Osteoblast (primary cell): ENCODE results near the gene UNC5A. TPM values are rescaled to one million over a fixed set of nuclear protein-coding genes. Genes with fewer than 3 reads are reported as not detected.

ENCODE experiments used
- DNase-seq: peaks from one replicate; pipeline ENCODE4 v3.0.0; 2011; ENCODE audit warnings: low spot score, mixed read lengths; ENCODE audit not compliant: insufficient read length; ENCODE audit errors: missing footprints
- H2AFZ ChIP-seq: 2 replicates; pipeline ENCODE4 v1.6.0; 2011; ENCODE audit warnings: mild to moderate bottlenecking, low read length
- H3K27ac ChIP-seq: 2 replicates; pipeline ENCODE4 v1.5.1; 2011; ENCODE audit warnings: mild to moderate bottlenecking, low read depth, low read length, moderate library complexity
- H3K27me3 ChIP-seq: 2 replicates; pipeline ENCODE4 v1.6.0; 2012; ENCODE audit warnings: mild to moderate bottlenecking, control low read depth, inconsistent platforms, low read length, moderate library complexity; ENCODE audit not compliant: insufficient read depth
- H3K36me3 ChIP-seq: 2 replicates; pipeline ENCODE4 v1.5.1; 2011; ENCODE audit warnings: mild to moderate bottlenecking, low read length, control low read depth, moderate library complexity; ENCODE audit not compliant: insufficient read depth
- H3K4me1 ChIP-seq: 2 replicates; pipeline ENCODE4 v1.5.1; 2011; ENCODE audit warnings: mild to moderate bottlenecking, low read length, control low read depth, moderate library complexity; ENCODE audit not compliant: insufficient read depth
- H3K4me2 ChIP-seq: 2 replicates; pipeline ENCODE4 v1.6.0; 2011; ENCODE audit warnings: mild to moderate bottlenecking, low read length; ENCODE audit not compliant: insufficient read depth
- H3K4me3 ChIP-seq: fragments of 200-600 bp; sonication (generic); 3 replicates; pipeline ENCODE4 v1.5.1; 2012; ENCODE audit warnings: mild to moderate bottlenecking, low read length, inconsistent platforms; ENCODE audit not compliant: insufficient read depth
- H3K79me2 ChIP-seq: 2 replicates; pipeline ENCODE4 v1.6.0; 2012; ENCODE audit warnings: mild to moderate bottlenecking, low read length, control low read depth, inconsistent platforms; ENCODE audit not compliant: insufficient read depth
- H3K9me3 ChIP-seq: 2 replicates; pipeline ENCODE4 v1.5.1; 2011; ENCODE audit warnings: low read depth, low read length, control low read depth
- H4K20me1 ChIP-seq: 2 replicates; pipeline ENCODE4 v1.6.0; 2012; ENCODE audit warnings: mild to moderate bottlenecking, low read length, control low read depth; ENCODE audit not compliant: insufficient read depth
- CTCF ChIP-seq: IDR thresholded peaks from 2 replicates; pipeline ENCODE4 v1.5.1; 2011; ENCODE audit warnings: mild to moderate bottlenecking, low read depth, low read length, moderate library complexity; ENCODE audit errors: extremely low read depth
- total RNA-seq: library from RNA; depleted of rRNA; stranded (reverse); fragments of >200 nt; gene quantifications from 2 replicates; pipeline ENCODE4 v1.2.3, GENCODE V29; 2012

UNC5A gene
- total RNA-seq, 1 donor, result not detected

- H2AFZ ChIP-seq, result no peak overlapping the region
- H3K27ac ChIP-seq, result no peak overlapping the region
- no peaks in the 10 kb centered on the region for H3K36me3 ChIP-seq
- H4K20me1 ChIP-seq, result no peaks in the 10 kb centered on the region
- no peak for DNase-seq
- H3K79me2 ChIP-seq, result no peaks in the 10 kb centered on the region
- TF ChIP-seq CTCF, result no peak
- peaks cover 15% of the 10 kb centered on the region for H3K27me3 ChIP-seq
- H3K9me3 ChIP-seq, result no peaks in the 10 kb centered on the region
- H3K4me3 ChIP-seq, result no peak overlapping the region
- no peak overlapping the region for H3K4me2 ChIP-seq
- H3K4me1 ChIP-seq, result no peaks in the 10 kb centered on the region
These were observed 42.0 kb upstream of the UNC5A start for GRCh38 chr5:176768174-176768970.

GRCh38 chr5:176769911-176770310, 40.4 kb upstream of the UNC5A start:
- no peak overlapping the region for H3K27ac ChIP-seq
- peaks cover 21% of the 10 kb centered on the region for H3K27me3 ChIP-seq
- H3K4me1 ChIP-seq, result no peaks in the 10 kb centered on the region
- no peak overlapping the region for H3K4me3 ChIP-seq
- H4K20me1 ChIP-seq, result no peaks in the 10 kb centered on the region
- DNase-seq, result no peak
- TF ChIP-seq CTCF, result no peak
- H3K79me2 ChIP-seq, result no peaks in the 10 kb centered on the region
- no peak overlapping the region for H2AFZ ChIP-seq
- H3K36me3 ChIP-seq, result no peaks in the 10 kb centered on the region
- H3K4me2 ChIP-seq, result no peak overlapping the region
- no peaks in the 10 kb centered on the region for H3K9me3 ChIP-seq

- no peak for TF ChIP-seq CTCF
- no peak overlapping the region for H3K27ac ChIP-seq
- DNase-seq, result no peak
- no peaks in the 10 kb centered on the region for H3K4me1 ChIP-seq
- H3K27me3 ChIP-seq, result peaks cover 25% of the 10 kb centered on the region
- H3K4me2 ChIP-seq, result no peak overlapping the region
- no peaks in the 10 kb centered on the region for H3K79me2 ChIP-seq
- no peaks in the 10 kb centered on the region for H3K9me3 ChIP-seq
- H2AFZ ChIP-seq, result no peak overlapping the region
- H3K4me3 ChIP-seq, result no peak overlapping the region
- H3K36me3 ChIP-seq, result no peaks in the 10 kb centered on the region
- no peaks in the 10 kb centered on the region for H4K20me1 ChIP-seq
These were observed 39.9 kb upstream of the UNC5A start for GRCh38 chr5:176770431-176770830.

GRCh38 chr5:176771102-176771845, 39.1 kb upstream of the UNC5A start:
- Histone ChIP-seq H2AFZ (no peak overlapping the region), H3K4me3 (no peak overlapping the region), H3K4me2 (no peak overlapping the region), H3K27ac (no peak overlapping the region), H4K20me1 (no peaks in the 10 kb centered on the region), H3K36me3 (no peaks in the 10 kb centered on the region), H3K4me1 (no peaks in the 10 kb centered on the region), H3K9me3 (no peaks in the 10 kb centered on the region), H3K79me2 (no peaks in the 10 kb centered on the region), H3K27me3 (peaks cover 25% of the 10 kb centered on the region)
- no peak for DNase-seq
- no peak for TF ChIP-seq CTCF
